Endothelial cell of umbilical vein (primary cell): Measurements from ENCODE around the gene CPNE1. TPM values are rescaled to one million over a fixed set of nuclear protein-coding genes. Genes with fewer than 3 reads are reported as not detected.
"Not testable (repeated sequence)": the region's sequence is repeated elsewhere in the genome, so short reads cannot be mapped to it uniquely, and the experiment has no call there.

Experiments
- BruUV-seq: library from RNA; stranded (reverse); fragments of 400-500 nt; replicated peaks from 2 replicates; lab custom pipeline; 2021; lab: Mats Ljungman, UMichigan
- CTCF ChIA-PET: fragments of 300-600, 350-600 bp; sonication (Branson Sonifier 250); formaldehyde crosslinking; loops from one replicate; lab custom pipeline; 2021; ENCODE audit warnings: antibody characterized with exemption, inconsistent platforms; lab: Charles Lee
- POLR2A ChIA-PET: fragments of 300-600, 350-600 bp; sonication (Branson Sonifier 250); formaldehyde crosslinking; loops from one replicate; lab custom pipeline; 2021; ENCODE audit warnings: antibody characterized with exemption, inconsistent platforms; lab: Charles Lee
- DNase-seq: peaks from one replicate; pipeline ENCODE4 v3.0.0-alpha.2; 2011; ENCODE audit warnings: low read depth, low spot score
- FAIRE-seq: peaks from 2 replicates; lab custom pipeline; 2011; peaks lifted over from hg19 to GRCh38; lab: Jason Lieb, UNC
- H2AFZ ChIP-seq: 2 replicates; pipeline ENCODE4 v1.6.0; 2012; ENCODE audit warnings: low read depth, low read length, control low read depth, inconsistent platforms
- H3K27ac ChIP-seq: 2 replicates; pipeline ENCODE4 v1.5.1; 2011; ENCODE audit warnings: low read depth, mild to moderate bottlenecking, control low read depth, low read length, moderate library complexity; ENCODE audit not compliant: insufficient read depth
- H3K27me3 ChIP-seq, 2 experiments: 2 replicates each; pipeline versions ENCODE4 v1.6.0 to v1.6.1; 2011; ENCODE audit warnings: low read length in 2 of 2, mixed read lengths in 1 of 2; ENCODE audit not compliant: control insufficient read depth in 2 of 2, insufficient read depth in 2 of 2
- H3K36me3 ChIP-seq, 2 experiments: 2 replicates in 1 of 2; 3 replicates in 1 of 2; pipeline ENCODE4 v1.5.1; 2011; ENCODE audit warnings: low read length in 2 of 2, mild to moderate bottlenecking in 1 of 2, moderate library complexity in 1 of 2; ENCODE audit not compliant: control insufficient read depth in 2 of 2, insufficient read depth in 2 of 2; ENCODE audit errors: extremely low read depth in 1 of 2
- H3K4me1 ChIP-seq: 3 replicates; pipeline ENCODE4 v1.5.1; 2011; ENCODE audit warnings: mild to moderate bottlenecking, low read length; ENCODE audit not compliant: control insufficient read depth, insufficient read depth; ENCODE audit errors: extremely low read depth
- H3K4me2 ChIP-seq: 2 replicates; pipeline ENCODE4 v1.6.1; 2011; ENCODE audit warnings: low read length, control low read depth, mixed read lengths; ENCODE audit not compliant: insufficient read depth
- H3K4me3 ChIP-seq, 3 experiments: fragments of 200-600 bp in 1 of 3; sonication (generic), shearing (Covaris generic) in 1 of 3; replicated peaks in 1 of 3; 2 replicates each; pipeline ENCODE4 v1.5.1; 2011 to 2016; ENCODE audit warnings: control low read depth in 3 of 3, low read length in 3 of 3, mild to moderate bottlenecking in 2 of 3, inconsistent platforms in 1 of 3, low read depth in 1 of 3, moderate library complexity in 1 of 3; ENCODE audit not compliant: insufficient read depth in 1 of 3
- H3K79me2 ChIP-seq: 2 replicates; pipeline ENCODE4 v1.6.0; 2012; ENCODE audit warnings: low read length, inconsistent platforms; ENCODE audit not compliant: control insufficient read depth, insufficient read depth
- H3K9ac ChIP-seq: replicated peaks from 2 replicates; pipeline ENCODE3; 2011; ENCODE audit warnings: low read length, control low read depth; ENCODE audit not compliant: insufficient read depth; ENCODE audit errors: extremely low read depth
- H3K9me1 ChIP-seq: replicated peaks from 3 replicates; pipeline ENCODE4 v1.6.0; 2011; ENCODE audit warnings: mild to moderate bottlenecking, low read length; ENCODE audit not compliant: control insufficient read depth, insufficient read depth; ENCODE audit errors: extremely low read depth
- H3K9me3 ChIP-seq: replicated peaks from 2 replicates; pipeline ENCODE4 v1.5.1; 2012; ENCODE audit warnings: low read length, inconsistent platforms; ENCODE audit not compliant: control insufficient read depth, insufficient read depth
- H4K20me1 ChIP-seq: replicated peaks from 2 replicates; pipeline ENCODE3; 2011; ENCODE audit warnings: mild to moderate bottlenecking, low read length; ENCODE audit not compliant: control insufficient read depth, insufficient read depth; ENCODE audit errors: extremely low read depth
- FOS ChIP-seq: IDR thresholded peaks from 2 replicates; pipeline ENCODE4 v1.6.1; 2011; ENCODE audit warnings: mild to moderate bottlenecking, low read length, moderate library complexity, borderline replicate concordance; ENCODE audit not compliant: insufficient read depth
- MYC ChIP-seq: IDR thresholded peaks from one replicate; pipeline ENCODE4 v1.6.1; 2011; ENCODE audit warnings: mild to moderate bottlenecking, low read depth, low read length
- POLR2AphosphoS5 ChIP-seq: IDR thresholded peaks from 2 replicates; pipeline ENCODE4 v1.6.1; 2012; ENCODE audit warnings: low read depth, mild to moderate bottlenecking, control low read depth, low read length, moderate library complexity; ENCODE audit not compliant: insufficient read depth
- dilution Hi-C: fragments of 300-500 bp; cut with MboI; formaldehyde crosslinking; loops from one replicate; pipeline ENCODE4 v1.15.0; 2019; ENCODE audit warnings: low sequenced_read_pairs; ENCODE audit not compliant: extremely low pct_ligation_motif_present
- intact Hi-C: fragments of 100-400 bp; cut with micrococcal nuclease; formaldehyde crosslinking; loops from one replicate; pipeline ENCODE4 v1.10.0; 2022
- polyA plus RNA-seq, 4 experiments: library from polyadenylated mRNA; depleted of rRNA in 3 of 4; stranded (reverse) in 3 of 4; unstranded in 1 of 4; fragments of >200 nt; gene quantifications; 2 replicates each; pipeline versions ENCODE4 v1.2.1 to v1.2.3, GENCODE V29; 2011 to 2012; ENCODE audit warnings: missing spikeins in 1 of 4
- total RNA-seq: library from RNA; stranded (reverse); gene quantifications from 2 replicates; pipeline ENCODE4 v1.2.3, GENCODE V29; 2021
- TF ChIP-seq, protein P1 (sequence below), 2 donors: IDR thresholded peaks; 1 replicate in 1 of 2; 2 replicates in 1 of 2; pipeline ENCODE4 v1.5.1; 2011; ENCODE audit warnings: low read length in 2 of 2, mild to moderate bottlenecking in 2 of 2, moderate library complexity in 2 of 2, control low read depth in 1 of 2, inconsistent platforms in 1 of 2, low read depth in 1 of 2; ENCODE audit not compliant: insufficient read depth in 1 of 2; ENCODE audit errors: extremely low read depth in 1 of 2

The CPNE1 gene
- total and polyA plus RNA-seq, 2 donors (not counting 3 experiments of a cell fraction or from before 2014, with no cell fraction given), result 244 to 316 TPM

DNA sequence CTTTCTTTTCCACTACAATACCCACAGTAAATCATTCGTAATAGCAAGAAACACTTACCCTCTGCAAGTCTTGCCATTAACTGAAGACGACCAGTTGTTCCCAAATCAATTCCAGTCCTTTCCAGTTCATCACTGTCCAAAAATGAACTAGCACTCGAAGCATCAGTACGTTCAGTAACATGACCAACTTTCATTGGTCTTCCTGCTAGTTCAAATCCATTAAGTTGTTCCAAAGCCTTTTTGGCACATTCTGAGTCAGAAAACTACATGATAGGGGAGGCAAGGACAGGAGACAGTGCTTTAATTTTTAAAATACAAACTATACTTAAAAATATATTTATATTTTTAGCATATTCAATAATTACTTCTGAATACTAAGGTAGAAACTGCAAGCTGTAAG lies 49.4 kb upstream of the CPNE1 start:
- no peak overlapping the region for H3K9ac ChIP-seq
- H3K27me3 ChIP-seq, result no peaks in the 10 kb centered on the region
- H3K36me3 ChIP-seq, result peaks cover 29 to 58% of the 10 kb centered on the region in 2 experiments
- ChIA-PET POLR2A (no interaction called here), CTCF (interaction anchor here (1.8 kb wide), 1 partner anchor 11 kb away, joined by 5 read pairs; no protein-coding TSS in a partner anchor)
- no peaks in the 10 kb centered on the region for H3K9me3 ChIP-seq
- H3K27ac ChIP-seq, result no peak overlapping the region
- H2AFZ ChIP-seq, result no peak overlapping the region
- intact Hi-C loops, result no loop called here
- H3K9me1 ChIP-seq, result no peaks in the 10 kb centered on the region
- H3K79me2 ChIP-seq, result peaks cover 82% of the 10 kb centered on the region
- H4K20me1 ChIP-seq, result peaks cover 14% of the 10 kb centered on the region
- H3K4me2 ChIP-seq, result no peak overlapping the region
- H3K4me3 ChIP-seq, result no peak overlapping the region
- dilution Hi-C loops, result no loop called here
- FAIRE-seq (no peak), DNase-seq (no peak)
- no TSS peak for BruUV-seq
- TF ChIP-seq, protein P1, sequence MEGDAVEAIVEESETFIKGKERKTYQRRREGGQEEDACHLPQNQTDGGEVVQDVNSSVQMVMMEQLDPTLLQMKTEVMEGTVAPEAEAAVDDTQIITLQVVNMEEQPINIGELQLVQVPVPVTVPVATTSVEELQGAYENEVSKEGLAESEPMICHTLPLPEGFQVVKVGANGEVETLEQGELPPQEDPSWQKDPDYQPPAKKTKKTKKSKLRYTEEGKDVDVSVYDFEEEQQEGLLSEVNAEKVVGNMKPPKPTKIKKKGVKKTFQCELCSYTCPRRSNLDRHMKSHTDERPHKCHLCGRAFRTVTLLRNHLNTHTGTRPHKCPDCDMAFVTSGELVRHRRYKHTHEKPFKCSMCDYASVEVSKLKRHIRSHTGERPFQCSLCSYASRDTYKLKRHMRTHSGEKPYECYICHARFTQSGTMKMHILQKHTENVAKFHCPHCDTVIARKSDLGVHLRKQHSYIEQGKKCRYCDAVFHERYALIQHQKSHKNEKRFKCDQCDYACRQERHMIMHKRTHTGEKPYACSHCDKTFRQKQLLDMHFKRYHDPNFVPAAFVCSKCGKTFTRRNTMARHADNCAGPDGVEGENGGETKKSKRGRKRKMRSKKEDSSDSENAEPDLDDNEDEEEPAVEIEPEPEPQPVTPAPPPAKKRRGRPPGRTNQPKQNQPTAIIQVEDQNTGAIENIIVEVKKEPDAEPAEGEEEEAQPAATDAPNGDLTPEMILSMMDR (IDR thresholded peaks at IDR 0.05; ENCODE audit: extremely low read depth in 1 of 2, insufficient read depth in 1 of 2, low read depth in 1 of 2, low read length in 2 of 2), result no peak
- TF ChIP-seq POLR2AphosphoS5 (no peak), FOS (no peak), MYC (no peak)
- no peaks in the 10 kb centered on the region for H3K4me1 ChIP-seq

DNA sequence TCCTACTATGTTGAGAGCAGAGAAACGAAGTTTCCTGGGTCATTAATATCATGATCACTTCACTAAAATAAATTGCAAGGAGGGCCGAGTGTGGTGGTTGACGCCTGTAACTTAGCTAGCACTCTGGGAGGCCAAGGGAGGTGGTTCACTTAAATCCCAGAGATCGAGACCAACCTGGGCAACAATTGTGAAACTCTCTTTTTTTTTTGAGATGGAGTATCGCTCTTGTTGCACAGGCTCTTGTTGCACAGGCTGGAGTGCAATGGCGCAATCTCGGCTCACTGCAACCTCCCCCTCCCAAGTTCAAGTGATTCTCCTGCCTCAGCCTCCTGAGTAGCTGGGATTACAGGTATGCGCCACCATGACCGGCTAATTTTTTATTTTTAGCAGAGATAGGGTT lies 48.4 kb upstream of the CPNE1 start:
- DNase-seq, intact Hi-C loops, H3K9me1 ChIP-seq, H3K27me3 ChIP-seq, H3K27ac ChIP-seq, H3K4me1 ChIP-seq, H3K4me2 ChIP-seq, FAIRE-seq, H3K9me3 ChIP-seq, dilution Hi-C loops, H3K9ac ChIP-seq, H3K4me3 ChIP-seq, POLR2A ChIA-PET, H2AFZ ChIP-seq: not testable (repeated sequence)
- H3K36me3 ChIP-seq, result peaks cover 22 to 62% of the 10 kb centered on the region in 2 experiments
- peaks cover 79% of the 10 kb centered on the region for H3K79me2 ChIP-seq
- peaks cover 14% of the 10 kb centered on the region for H4K20me1 ChIP-seq
- peak; percentile 12 for TF ChIP-seq POLR2AphosphoS5
- BruUV-seq, result TSS peak; percentile 14
- CTCF ChIA-PET, result interaction anchor here (0.7 kb wide), 1 partner anchor 15 kb away, joined by 3 read pairs; no protein-coding TSS in a partner anchor
